Heart left ventricle (tissue), 16 donors: Measurements from ENCODE around the gene CSNK1G1. TPM values are rescaled to one million over a fixed set of nuclear protein-coding genes. Genes with fewer than 3 reads are reported as not detected.

ENCODE experiments used
- ATAC-seq, 4 donors: fragments of 200-7000 bp; cut with Tn5 transposase; one replicate each; pipeline ENCODE4 v1.9.1; 2020 to 2022; ENCODE audit warnings: moderate library complexity in 4 of 4, mild to moderate bottlenecking in 3 of 4, moderate number of reproducible peaks in 1 of 4
- DNase-seq, 5 donors: peaks; one replicate each; pipeline ENCODE4 v3.0.0-alpha.2; 2020
- H3K27ac ChIP-seq, 12 donors: fragments of 200-600 bp; sonication (generic) in 4 of 12; one replicate each; pipeline versions ENCODE4 v1.5.0 to v1.8.0; 2016 to 2022; ENCODE audit warnings: mild to moderate bottlenecking in 2 of 12
- H3K27me3 ChIP-seq, 9 donors: fragments of 200-600 bp; sonication (generic) in 2 of 9; one replicate each; pipeline versions ENCODE4 v1.5.1 to v1.8.0; 2016 to 2022; ENCODE audit warnings: mild to moderate bottlenecking in 3 of 9
- H3K36me3 ChIP-seq, 9 donors: fragments of 200-600 bp; sonication (generic) in 2 of 9; one replicate each; pipeline versions ENCODE4 v1.5.0 to v1.8.0; 2018 to 2022; ENCODE audit warnings: mild to moderate bottlenecking in 2 of 9
- H3K4me1 ChIP-seq, 12 donors: fragments of 200-600 bp; sonication (generic) in 4 of 12; one replicate each; pipeline versions ENCODE4 v1.5.0 to v1.8.0; 2016 to 2022; ENCODE audit warnings: mild to moderate bottlenecking in 3 of 12
- H3K4me3 ChIP-seq, 12 donors: fragments of 200-600 bp; sonication (generic) in 4 of 12; one replicate each; pipeline versions ENCODE4 v1.5.0 to v1.8.0; 2017 to 2022; ENCODE audit warnings: mild to moderate bottlenecking in 9 of 12, moderate library complexity in 4 of 12
- H3K9me3 ChIP-seq, 12 donors: fragments of 200-600 bp; sonication (generic) in 4 of 12; one replicate each; pipeline versions ENCODE4 v1.5.0 to v1.8.0; 2016 to 2022; ENCODE audit warnings: mild to moderate bottlenecking in 1 of 12
- POLR2A ChIP-seq, 2 donors: fragments of 450-650 bp; IDR thresholded peaks; one replicate each; pipeline ENCODE4 v1.6.1; 2017; ENCODE audit warnings: antibody characterized with exemption in 2 of 2, mild to moderate bottlenecking in 2 of 2, moderate library complexity in 2 of 2
- WGBS, 4 donors: extraction: QIAGEN DNeasy Blood & Tissue Kit in 2 of 4; methylation state at CpG; one replicate each; pipeline versions ENCODE4 v1.1.5 to v1.1.7; 2013 to 2018; 5-methylcytosine and 5-hydroxymethylcytosine counted together
- intact Hi-C, 10 donors: fragments of 100-400 bp; cut with DNase I; formaldehyde crosslinking; loops; one replicate each; pipeline versions ENCODE4 v1.11.1 to v1.14.2; 2022
- polyA plus RNA-seq, 2 donors: library from polyadenylated mRNA; stranded (reverse); fragments of 200-250 nt; gene quantifications; one replicate each; pipeline ENCODE4 v1.2.3, GENCODE V29; 2013
- total RNA-seq, 9 donors: library from RNA; depleted of rRNA in 2 of 9; stranded (reverse); fragments of >200 nt in 2 of 9; fragmentation: NEBNext Ultra II Directional in 3 of 9; extraction: Animal tissue kit (Norgen Biotek cat#: 25700) in 3 of 9; gene quantifications; one replicate each; pipeline versions ENCODE4 v1.1.0 to v1.2.4, GENCODE V29; 2016 to 2023
- TF ChIP-seq, protein P1 (sequence below), 12 donors: fragments of 200-600 bp; sonication (generic) in 4 of 12; IDR thresholded peaks; one replicate each; pipeline versions ENCODE4 v1.5.0 to v1.8.0; 2018 to 2022; ENCODE audit warnings: antibody characterized with exemption in 12 of 12, mild to moderate bottlenecking in 5 of 12
- donor health status: ischemic (EF 13 %, LVEDD 7.1; RV severe dilation, severe dysfunction).
- donor health status: healthy with polysubstance abuse.
- donor health status: DM: no; HTN: yes; CAD: no.
- donor health status: DM: no; HTN: no; CAD: no.
- donor health status: ischemic (EF 25% LVEDD 6.9; RV normal size, moderate dysfunction).
- donor health status: ischemic (EF 25% LVEDD 5.7; RV mildly dilated, moderate dysfunction).
- donor health status: healthy.
- donor health status: DM: yes; HTN: yes; CAD: no.
- donor health status: ischemic (EF 35%, LVEDD 5.7; RV mildly dilated, moderate dysfunction).
- donor health status: nonischemic (EF 11% LVEDD 7.7; RV severe dilation, severe dysfunction).
- donor health status: DM: yes; HTN: yes; CAD: no.
- donor health status: PGD.
- donor health status: ischemic (EF 29% LVEDD 5.4; RV normal size, mild dysfunction).
- donor health status: nonischemic (EF 23%, LVEDD 6.1; RV moderate dilation, normal function).

Gene CSNK1G1
- total and polyA plus RNA-seq, 11 donors, result 1.4 to 15.0 (median 7.4) TPM

GRCh38 chr15:64236156-64236894, 119.6 kb downstream of the CSNK1G1 start:
- H3K27me3 ChIP-seq, result no peaks in the 10 kb centered on the region
- WGBS, 4 donors, result 90 to 99% (median 97%) methylated on average over 2 of the region's 2 CpGs
- ATAC-seq, result no peak

DNA sequence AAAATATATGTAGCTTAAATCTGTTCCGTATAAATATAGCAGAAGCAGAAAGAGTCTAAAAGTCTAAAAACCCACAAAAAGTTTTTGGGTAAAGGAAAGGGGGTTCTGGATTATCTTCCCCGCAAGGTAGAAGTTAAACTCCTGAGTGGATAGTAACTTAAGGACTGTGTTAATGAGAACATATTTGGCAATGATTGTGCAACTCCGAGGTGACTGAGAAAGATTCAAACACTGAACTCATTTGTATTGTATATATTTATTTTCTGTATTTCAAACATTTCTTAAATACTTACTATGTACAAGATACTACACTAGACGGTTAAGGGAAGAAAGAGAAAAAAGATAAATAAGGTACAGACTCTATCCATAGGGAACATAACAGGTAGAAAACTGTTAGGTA, 120.4 kb downstream of the CSNK1G1 start:
- H3K27ac ChIP-seq, result no peak overlapping the region
- TF ChIP-seq, protein P1, sequence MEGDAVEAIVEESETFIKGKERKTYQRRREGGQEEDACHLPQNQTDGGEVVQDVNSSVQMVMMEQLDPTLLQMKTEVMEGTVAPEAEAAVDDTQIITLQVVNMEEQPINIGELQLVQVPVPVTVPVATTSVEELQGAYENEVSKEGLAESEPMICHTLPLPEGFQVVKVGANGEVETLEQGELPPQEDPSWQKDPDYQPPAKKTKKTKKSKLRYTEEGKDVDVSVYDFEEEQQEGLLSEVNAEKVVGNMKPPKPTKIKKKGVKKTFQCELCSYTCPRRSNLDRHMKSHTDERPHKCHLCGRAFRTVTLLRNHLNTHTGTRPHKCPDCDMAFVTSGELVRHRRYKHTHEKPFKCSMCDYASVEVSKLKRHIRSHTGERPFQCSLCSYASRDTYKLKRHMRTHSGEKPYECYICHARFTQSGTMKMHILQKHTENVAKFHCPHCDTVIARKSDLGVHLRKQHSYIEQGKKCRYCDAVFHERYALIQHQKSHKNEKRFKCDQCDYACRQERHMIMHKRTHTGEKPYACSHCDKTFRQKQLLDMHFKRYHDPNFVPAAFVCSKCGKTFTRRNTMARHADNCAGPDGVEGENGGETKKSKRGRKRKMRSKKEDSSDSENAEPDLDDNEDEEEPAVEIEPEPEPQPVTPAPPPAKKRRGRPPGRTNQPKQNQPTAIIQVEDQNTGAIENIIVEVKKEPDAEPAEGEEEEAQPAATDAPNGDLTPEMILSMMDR (IDR thresholded peaks at IDR 0.05), result no peak
- ATAC-seq (no peak), DNase-seq (no peak)
- H3K4me1 ChIP-seq, result no peaks in the 10 kb centered on the region
- no peak overlapping the region for H3K4me3 ChIP-seq
- no peaks in the 10 kb centered on the region for H3K27me3 ChIP-seq
- WGBS, 4 donors, result 94 to 96% (median 95%) methylated on average over 4 of the region's 4 CpGs
- H3K36me3 ChIP-seq, result no peaks in the 10 kb centered on the region
- intact Hi-C loops, result no loop called here
- H3K9me3 ChIP-seq, result no peaks in the 10 kb centered on the region

More at GRCh38 chr15:64236156-64236894, 119.6 kb downstream of the CSNK1G1 start:
- Histone ChIP-seq H3K36me3 (no peaks in the 10 kb centered on the region), H3K9me3 (no peaks in the 10 kb centered on the region), H3K27ac (no peak overlapping the region), H3K4me1 (no peaks in the 10 kb centered on the region), H3K4me3 (no peak overlapping the region)
- intact Hi-C loops, result no loop called here
- no peak for DNase-seq
- no peak for TF ChIP-seq POLR2A (IDR thresholded peaks at IDR 0.05)
- TF ChIP-seq, protein P1 (IDR thresholded peaks at IDR 0.05), result no peak

DNA sequence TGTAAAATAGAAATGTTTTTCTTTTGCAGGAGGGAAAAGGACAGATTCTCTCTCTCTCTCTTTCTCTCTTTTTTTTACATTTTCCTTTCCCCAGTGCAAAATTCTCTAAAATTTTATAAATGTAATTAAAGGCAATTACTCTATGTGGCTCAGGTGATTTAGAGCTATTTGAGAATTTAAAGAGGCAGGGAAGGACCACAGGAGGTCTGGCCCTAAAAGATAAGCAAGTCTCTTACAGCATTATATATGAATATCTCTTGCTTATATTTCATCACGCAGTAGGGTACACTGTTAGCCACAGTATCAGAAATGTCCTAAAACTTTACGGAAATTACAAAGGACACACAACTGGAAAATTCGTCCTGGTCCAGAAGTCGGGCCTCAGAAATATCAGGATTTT, 122.7 kb downstream of the CSNK1G1 start:
- Histone ChIP-seq H3K36me3 (no peaks in the 10 kb centered on the region), H3K9me3 (no peaks in the 10 kb centered on the region), H3K4me3 (no peak overlapping the region), H3K4me1 (no peaks in the 10 kb centered on the region), H3K27ac (no peak overlapping the region), H3K27me3 (no peaks in the 10 kb centered on the region)
- WGBS, 4 donors, result 92 to 98% (median 95%) methylated on average over 4 of the region's 4 CpGs
- no peak for ATAC-seq
- no peak for TF ChIP-seq POLR2A (IDR thresholded peaks at IDR 0.05)
- TF ChIP-seq, protein P1 (IDR thresholded peaks at IDR 0.05), result no peak
- no peak for DNase-seq
- intact Hi-C loops, result no loop called here

GRCh38 chr15:64232400-64232799, 123.6 kb downstream of the CSNK1G1 start:
- no peaks in the 10 kb centered on the region for H3K27me3 ChIP-seq
- H3K4me3 ChIP-seq, result no peak overlapping the region
- H3K36me3 ChIP-seq, result no peaks in the 10 kb centered on the region
- TF ChIP-seq POLR2A (IDR thresholded peaks at IDR 0.05), result no peak
- no peaks in the 10 kb centered on the region for H3K4me1 ChIP-seq
- ATAC-seq (no peak), DNase-seq (no peak)
- H3K27ac ChIP-seq, result no peak overlapping the region
- intact Hi-C loops, result no loop called here
- 38 to 56% (median 51%) methylated on average over 1 of the region's 1 CpG for WGBS, 4 donors
- H3K9me3 ChIP-seq, result no peaks in the 10 kb centered on the region
